HG02852 (cell line): Measurements from ENCODE around the gene KLK8.

Experiments
- ATAC-seq: cut with Tn5 transposase; IDR thresholded peaks from one replicate; pipeline ENCODE4 v1.9.1; 2021; ENCODE audit warnings: mild to moderate bottlenecking, moderate library complexity; ENCODE audit not compliant: unreplicated experiment

Gene KLK8, protein sequence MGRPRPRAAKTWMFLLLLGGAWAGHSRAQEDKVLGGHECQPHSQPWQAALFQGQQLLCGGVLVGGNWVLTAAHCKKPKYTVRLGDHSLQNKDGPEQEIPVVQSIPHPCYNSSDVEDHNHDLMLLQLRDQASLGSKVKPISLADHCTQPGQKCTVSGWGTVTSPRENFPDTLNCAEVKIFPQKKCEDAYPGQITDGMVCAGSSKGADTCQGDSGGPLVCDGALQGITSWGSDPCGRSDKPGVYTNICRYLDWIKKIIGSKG

DNA sequence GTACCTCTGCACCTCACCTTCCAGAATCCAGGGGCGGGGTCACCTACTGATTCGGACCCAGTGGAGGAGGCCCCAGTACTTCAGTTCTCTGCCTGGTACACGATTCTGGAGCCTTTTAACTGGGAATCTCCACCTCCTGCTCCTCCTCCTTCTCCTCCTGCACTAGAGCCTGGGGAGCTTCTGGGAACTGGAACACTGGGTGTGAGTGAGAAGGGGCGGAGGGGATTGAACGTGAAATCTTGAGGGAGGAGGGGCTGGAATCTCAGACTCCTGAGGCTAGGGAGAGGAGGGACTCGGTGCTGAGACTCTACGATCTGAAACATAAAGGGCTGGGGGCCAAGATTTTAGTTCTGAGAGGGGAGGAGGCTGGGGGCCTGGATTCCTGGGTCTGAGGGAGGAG lies at the start of gene KLK8:
TSS of gene KLK8 (minus strand) at position 90 of the 400 bp plus-strand sequence. CDS start 437 bp downstream, outside the sequence.
- no peak for ATAC-seq

DNA sequence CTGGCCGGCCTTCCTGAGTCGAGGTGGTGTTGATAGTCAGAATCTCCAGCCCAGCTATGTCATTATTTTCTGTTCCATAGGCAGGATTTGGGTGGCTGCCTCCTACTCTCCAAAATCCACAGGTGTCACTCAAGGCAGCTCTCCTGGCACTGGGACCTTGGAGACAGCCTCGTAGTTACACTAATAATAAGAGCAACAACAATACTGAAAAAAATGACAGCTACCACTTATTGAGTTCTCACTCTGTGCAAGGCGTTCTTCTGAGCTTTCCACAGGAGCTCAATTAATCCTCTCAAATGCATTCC lies 45.6 kb upstream of the KLK8 start:
- ATAC-seq, result no peak

DNA sequence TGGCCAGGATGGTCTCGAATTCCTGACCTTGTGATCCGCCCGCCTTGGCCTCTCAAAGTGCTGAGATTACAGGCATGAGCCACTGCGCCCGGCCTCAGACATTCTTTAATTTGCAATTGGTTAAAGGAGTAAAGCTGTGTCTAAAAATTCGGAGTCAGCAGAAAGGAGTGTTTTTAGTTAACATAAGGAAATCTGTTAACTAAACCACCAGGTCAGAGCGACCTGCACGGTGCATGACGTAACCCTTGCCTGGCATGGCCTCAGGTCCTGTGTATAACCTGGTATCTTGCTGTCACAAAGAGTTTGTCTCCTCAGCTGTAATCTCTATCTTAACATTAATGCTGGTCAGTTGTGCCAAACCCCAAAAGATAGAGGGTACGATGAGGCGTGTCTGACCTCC lies 42.9 kb upstream of the KLK8 start:
- no peak for ATAC-seq

DNA sequence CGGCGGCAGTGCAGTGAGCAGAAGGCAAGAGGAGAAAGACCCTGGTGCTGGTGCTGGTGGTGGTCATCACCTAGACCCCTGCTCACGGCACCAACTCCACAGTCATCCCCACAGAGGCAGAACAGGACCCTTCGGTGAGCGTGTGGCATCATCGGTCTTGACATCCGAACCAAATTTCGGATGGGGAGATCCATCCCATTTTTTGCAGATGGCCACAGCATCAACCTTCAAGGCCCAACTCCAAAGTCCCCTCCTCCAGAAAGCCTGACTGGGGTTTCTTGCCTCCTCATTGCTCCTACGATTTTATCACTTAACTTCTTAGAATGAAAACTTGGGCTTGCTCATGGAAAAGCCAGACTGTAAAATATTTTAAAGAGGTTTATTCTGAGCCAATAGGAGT lies 42.1 kb upstream of the KLK8 start:
- ATAC-seq, result no peak

DNA sequence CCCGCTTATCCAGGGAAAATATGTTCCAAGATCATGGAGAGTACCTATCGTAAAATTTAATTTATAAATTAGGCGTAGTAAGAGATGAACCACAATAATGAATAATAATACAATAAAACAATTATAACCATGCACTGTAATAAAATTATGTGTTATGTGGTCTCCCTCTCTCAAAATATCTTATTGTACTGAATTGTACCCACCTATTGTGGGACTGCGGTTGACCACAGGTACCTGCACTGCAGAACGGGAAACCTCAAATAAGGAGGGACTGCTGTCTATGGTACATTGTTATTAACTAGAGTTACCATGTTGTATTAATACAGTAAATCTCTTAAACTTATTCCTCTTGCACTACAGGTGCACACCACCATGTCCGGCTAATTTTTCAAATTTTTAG lies 38.7 kb upstream of the KLK8 start:
- ATAC-seq, result no peak

DNA sequence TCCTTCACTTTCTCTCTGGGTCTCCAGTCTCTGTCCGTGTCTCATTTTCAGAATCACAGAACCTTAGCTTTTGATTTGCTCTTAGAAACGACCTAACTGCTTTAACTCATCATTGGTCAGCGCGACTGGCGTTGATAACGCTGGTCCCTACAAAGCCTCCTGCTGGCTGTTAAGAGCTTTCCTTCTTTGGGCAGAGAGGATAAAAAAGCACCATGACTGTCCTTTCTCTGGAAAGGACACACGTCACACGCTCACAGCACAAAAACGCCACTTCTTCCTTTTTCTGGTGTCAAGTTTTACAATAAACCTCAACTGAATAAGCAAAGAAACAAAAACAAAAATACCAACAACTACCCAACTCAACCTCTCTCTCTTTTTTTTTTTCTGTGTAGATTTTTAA lies 35.1 kb upstream of the KLK8 start:
- no peak for ATAC-seq

DNA sequence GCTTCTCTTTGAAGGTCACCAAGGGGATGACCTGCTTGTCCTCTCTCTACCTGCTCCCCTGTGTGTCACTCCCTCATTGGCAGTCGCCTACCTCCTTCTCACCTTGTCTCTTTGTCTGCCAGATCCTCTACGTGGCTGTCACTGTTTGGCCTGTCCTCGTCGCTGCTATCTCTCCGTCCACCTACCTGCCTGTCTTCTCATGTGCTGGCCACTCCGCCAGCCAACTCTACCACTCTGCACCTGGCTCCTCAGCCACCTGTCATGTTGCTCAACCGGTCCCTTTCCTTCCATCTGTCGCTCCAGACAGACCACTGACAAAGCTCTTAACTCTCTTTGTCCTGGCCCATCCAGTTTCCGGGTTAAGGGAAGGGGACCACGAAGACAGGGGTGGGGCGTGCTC lies 33.3 kb upstream of the KLK8 start, which contains the start of gene KLK12:
TSS of gene KLK12 (minus strand) at position 299 of the 400 bp plus-strand sequence. CDS start 381 bp downstream, outside the sequence.
- no peak for ATAC-seq

DNA sequence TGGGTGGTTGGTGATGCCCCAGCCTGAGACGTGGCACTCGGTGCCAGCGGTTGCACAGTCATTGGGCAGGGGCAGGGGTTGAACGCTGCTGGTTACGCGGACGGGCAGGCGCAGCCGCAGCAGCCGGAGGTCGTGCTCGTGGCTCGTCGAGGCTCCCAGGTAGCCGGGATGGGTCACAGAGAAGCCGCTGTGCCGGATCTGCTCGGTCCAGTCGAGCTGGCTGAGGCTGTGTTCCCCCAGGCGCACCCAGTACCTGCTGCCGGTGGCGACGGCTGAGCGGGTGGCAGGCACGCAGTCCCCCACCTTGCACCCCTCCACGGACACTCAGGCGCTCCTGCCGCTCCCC lies 30.4 kb upstream of the KLK8 start:
- no peak for ATAC-seq

DNA sequence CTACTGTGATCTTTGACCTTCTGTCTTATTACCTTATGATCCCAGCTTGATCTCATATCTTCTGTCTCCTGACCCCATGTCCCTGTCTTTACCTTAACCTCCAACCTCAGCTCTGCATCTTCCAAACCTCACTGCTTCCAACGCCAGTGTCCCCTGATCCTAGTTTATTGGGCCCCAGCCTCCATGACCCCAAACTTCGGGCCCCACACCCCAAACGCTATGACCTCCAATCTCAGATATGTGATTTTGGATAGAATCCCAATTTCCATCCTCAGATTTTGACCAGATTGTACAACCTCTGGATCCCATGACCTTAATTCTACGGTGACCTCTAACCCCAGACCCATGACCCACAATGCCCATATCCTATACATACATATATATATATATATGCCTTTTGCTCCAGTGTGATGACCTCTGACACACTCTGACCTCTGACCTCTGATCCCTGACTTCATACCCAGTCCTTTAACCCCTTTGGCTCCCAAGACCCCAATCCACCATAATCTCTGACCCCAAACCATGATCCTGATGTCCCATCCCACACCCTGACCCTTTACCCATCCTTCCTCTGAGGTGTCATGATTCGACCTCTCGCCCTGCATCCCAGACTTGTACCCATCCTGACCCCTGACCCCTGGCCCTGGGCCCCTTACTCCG lies 29.9 kb upstream of the KLK8 start:
- ATAC-seq, result no peak

DNA sequence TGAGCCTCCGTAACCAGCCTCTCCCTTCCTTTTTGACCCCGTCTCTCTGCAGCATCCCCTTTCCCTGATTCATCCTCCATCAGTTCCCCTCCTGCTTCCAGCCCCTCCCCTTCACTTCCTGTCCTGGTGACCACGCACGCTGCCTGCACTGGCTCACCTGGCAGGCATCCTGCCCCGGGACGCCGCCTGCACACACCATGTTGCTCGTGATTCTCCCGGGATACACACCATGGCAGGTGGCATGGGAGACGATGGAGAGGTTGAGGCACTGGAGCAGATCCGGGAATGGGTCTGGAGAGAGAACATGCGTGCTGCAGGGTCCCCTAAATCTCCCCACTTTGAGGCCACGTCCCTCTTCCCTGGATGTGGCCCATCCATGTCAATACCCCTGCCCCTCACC lies 29.2 kb upstream of the KLK8 start:
- no peak for ATAC-seq

DNA sequence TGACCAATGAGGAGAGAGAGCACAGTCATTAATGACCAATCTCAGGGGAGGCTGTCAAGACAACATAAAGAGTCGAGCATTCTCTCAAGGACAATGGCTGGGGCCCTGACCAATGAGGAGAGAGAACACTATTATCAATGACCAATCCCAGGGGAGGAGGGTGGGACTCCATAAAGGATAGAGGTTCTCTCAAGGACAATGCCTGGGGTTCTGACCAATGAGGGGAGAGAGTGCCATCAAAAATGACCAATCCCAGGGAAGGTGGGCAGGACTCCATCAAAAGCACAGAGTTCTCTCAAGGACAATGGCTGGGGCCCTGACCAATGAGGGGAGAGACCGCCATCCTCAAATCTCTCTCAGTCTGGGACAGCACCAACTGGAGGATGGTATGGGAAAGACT lies 28.3 kb upstream of the KLK8 start:
- ATAC-seq, result no peak

DNA sequence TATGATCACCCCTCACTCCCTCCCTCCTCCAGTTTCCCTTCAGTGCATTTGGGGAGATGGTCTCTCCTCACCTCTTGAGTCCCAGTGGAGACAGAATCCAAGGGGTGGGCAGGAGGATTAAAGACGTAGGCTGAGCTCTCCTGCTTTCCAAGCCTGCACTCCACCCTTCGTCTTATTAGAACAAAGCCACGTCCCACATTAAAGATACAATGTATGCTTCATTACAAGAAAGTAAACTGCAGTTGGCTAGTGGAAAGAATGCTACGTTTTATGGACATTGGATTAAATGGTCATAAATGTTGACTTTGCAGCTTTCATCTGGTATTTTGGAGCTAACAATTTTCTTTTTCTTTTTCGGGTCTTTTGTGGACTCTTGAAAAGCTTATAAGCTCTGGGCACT lies 26.5 kb upstream of the KLK8 start:
- no peak for ATAC-seq

DNA sequence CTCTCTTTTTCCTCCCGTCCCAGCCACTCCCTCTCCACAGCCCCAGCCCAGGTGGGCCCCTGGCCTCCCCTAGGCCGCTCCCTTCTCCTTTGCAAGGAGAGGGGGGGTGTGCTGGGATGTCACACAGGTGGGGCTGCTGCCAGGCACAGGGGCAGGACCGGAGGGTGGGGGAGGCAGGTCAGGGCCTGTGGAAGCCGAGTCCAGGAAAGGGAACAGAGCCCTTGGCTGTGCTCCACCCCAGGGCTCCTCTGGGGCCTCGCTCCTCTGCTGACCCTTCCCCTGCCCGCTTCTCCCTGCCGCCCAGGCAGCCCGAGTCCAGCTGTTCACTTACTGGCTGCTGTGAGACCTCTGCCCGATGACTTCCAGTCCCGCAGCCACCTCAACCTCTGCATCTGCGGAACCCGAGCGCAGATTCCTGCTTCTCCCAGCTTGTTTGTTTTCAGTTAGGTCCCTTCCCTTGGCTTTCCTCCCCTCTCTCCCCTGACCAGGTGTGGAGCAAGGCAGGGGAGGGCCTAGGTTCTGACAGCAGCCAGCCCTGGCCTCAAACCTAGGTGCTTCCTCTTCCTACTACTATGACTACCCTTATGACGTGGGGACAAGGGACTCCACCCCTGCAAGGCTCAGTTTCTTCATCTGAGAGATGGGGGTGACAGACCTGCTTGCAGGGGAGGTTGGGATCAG lies 25.9 kb upstream of the KLK8 start:
- no peak for ATAC-seq

DNA sequence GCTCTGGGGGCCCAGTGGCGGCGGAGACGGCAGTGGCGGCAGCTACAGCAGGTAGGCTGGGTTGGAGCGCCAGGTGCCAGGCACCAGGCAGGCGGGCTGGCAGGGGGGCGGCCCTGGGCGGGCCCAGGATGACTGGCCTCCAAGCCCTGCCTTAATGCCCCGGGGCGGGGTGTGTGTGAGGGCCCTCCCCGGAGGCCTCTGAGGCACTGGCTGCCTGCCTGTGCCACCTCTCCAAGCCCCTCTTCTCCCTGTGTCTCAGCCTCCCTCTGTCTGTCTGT lies 25.1 kb upstream of the KLK8 start, which contains the start of gene KLK11:
TSS of gene KLK11 (minus strand) at position 63 of the 278 bp plus-strand sequence. CDS start 985 bp downstream, outside the sequence.
- ATAC-seq, result no peak

DNA sequence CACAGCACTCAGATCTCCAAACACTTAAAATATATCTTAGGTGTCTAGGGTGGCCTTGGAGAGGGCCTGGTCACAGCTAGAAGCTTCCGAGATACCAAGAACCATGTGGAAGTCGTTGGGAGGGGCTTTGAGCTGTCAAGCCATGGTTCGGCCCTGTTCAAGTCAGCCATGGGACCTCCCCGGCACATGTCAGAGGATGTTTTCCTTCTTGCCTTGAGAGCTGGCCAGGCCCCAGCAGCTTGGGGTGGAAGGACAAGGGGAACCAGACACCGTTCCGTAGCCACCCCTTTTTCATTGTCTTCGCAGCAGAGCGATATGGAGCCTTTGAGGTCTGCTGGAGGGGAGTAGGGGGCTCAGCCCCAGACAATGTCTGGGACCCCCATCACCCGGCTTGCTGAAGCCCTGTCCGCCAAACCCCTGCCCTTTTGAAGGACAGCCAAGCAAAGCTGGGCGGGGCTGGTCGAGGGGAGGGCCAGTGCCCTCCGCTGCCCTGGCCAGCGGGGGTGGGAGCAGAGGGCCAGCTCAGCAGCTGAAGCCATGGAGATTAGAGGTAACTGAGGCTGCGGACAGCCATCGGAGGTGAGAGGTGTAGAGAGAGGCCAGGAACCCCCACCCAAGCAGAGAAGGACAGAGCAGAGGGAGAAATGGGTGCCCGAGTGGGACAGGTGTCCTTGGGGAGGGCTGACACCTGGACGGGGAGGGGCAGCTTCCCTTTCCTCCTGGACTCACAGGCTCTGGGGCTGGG lies 24.6 kb upstream of the KLK8 start:
- ATAC-seq, result no peak

DNA sequence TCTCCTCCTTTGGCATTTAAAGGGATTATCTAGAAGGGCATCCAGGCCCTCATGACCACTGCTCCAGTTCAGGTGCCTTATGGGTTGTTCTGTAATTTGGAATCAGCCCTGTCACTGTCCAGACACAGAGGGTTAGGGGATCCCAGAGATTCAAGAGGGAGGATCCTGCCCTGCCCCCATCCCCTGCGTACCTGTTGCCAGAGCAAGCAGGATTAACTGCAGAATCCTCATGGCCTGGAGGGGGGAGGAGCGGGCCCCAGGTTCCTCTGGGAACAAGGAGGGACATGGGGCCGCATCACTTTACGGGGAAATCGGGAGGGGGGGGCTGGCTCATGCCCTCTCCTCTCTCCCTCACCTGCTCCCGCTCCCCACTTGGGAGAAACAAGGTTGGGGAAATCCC lies 24.0 kb upstream of the KLK8 start:
- ATAC-seq, result no peak

DNA sequence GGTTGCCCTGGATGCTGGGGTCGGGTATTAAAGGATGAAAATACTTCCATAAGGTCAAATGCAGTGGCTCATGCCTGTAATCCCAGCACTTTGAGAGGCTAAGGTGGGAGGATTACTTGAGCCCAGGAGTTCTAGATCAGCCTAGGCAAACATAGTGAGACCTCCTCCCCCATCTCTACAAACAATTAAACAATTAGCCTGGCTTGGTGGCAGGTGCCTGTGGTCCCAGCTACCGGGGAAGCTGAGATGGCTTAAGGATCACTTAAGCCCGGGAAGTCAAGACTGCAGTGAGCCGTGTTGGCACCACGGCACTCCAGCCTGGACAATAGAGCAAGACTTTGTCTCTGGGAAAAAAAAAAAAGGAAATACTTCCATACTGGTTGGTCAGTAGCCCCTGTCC lies 23.5 kb upstream of the KLK8 start:
- ATAC-seq, result no peak

DNA sequence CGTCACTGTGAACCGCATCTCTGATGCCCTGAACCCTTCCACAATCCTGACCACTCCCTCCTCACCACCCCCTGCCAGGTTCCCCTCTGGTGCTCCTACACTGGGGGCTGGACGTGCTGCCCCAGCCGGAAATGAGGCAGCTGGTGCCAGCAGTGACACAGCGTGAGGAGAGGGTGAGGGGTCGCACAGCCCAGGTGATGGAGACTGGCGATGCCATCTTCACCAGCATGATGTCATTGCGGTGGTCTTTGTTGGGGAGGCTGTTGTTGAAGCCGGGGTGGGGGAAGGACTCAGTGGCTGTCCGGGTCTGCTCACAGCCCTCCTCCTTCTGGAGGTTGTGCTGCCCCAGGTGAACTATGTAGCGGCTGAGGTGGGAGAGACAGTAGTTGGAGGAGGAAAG lies 22.5 kb upstream of the KLK8 start:
- ATAC-seq, result no peak

DNA sequence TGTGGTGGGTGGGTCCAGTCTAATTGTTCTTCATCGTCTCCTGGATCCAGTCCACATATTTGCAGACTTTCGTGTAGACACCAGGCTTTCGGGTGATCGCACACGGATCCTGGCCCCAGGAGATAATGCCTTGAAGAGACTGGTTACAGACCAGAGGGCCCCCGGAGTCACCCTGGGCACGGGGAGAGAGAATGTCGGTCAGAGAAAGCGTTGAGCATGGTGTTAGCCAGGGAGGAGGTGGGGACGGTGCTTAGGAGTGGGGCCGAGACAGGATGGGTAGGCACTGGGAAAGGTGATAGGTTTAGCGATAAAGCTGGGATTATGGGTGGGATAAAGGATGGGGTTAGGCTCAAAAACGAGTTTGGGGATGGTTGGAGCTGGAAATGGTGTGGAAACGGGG lies 21.1 kb upstream of the KLK8 start:
- ATAC-seq, result no peak

DNA sequence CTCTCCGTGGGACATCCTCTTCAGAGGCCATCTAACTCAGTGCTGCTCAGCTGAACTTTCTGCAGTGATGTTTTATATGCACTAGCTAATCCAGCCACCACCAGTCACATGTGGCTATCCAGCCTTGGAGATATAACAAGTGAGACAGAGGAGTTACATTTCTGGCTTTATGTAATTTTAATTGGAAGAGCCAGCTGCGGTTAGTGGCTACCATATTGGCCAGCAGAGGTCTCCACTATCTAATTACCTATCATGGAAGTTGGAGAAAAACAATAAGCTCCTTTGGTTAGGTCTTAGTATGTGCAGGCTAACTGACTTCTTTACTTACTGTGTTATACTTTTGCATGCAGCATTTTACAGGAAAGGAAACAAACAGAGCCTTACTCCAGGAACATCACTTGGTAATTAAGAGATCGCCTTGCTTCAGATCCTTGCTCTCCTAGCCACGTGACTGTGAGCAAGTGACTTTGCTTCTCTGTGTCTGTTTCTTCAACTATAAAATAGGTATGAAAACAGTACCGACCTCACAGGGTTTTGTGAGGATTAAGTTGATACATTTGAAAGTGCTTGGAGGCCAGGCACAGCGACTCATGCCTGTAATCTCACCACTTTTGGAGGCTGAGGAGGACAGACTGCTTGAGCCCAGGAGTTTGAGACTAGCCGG lies 19.7 kb upstream of the KLK8 start:
- ATAC-seq, result no peak

DNA sequence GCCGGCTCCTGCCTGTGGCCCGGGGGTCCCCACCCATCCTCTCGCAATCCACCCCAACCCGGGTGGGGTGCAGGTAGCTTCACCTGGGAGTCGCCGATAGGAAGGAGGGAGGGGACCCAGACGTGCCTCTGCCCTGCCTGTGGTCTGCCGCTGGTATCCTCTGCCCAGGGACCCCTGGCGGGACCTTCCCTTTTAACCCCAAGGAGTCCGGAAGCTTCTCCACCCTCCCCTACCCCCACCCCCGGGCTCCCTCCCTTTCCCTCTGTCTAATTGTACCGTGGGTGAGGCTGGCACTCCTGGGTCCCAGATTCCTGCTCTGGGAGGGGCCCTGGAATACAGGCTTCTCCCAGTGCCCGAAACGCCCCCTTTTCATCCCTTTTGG lies 18.1 kb upstream of the KLK8 start, which contains the start of gene KLK10:
TSS of gene KLK10 (minus strand) at position 166 of the 382 bp plus-strand sequence. CDS start 579 bp downstream, outside the sequence.
- no peak for ATAC-seq
